Central memory CD8-positive, alpha-beta T cell (primary cell): ENCODE data around the gene THSD4.
"Not testable (repeated sequence)": the region's sequence is repeated elsewhere in the genome, so short reads cannot be mapped to it uniquely, and the experiment has no call there.

Source experiments
- ATAC-seq: fragments of 150-1000 bp; cut with Tn5 transposase; replicated peaks from 2 replicates; pipeline ENCODE4 v1.10.0; 2022; ENCODE audit warnings: mild to moderate bottlenecking, moderate FRiP score, moderate number of reproducible peaks; ENCODE audit not compliant: poor library complexity, severe bottlenecking; ENCODE audit errors: extremely low read depth
- DNase-seq, 2 donors: peaks; one replicate each; pipeline ENCODE4 v3.0.0; 2021; ENCODE audit warnings: low spot score in 2 of 2
- H3K27ac Mint-ChIP-seq: one replicate; pipeline ENCODE4 v1.8.0; 2022; ENCODE audit warnings: low read depth, mild to moderate bottlenecking, moderate library complexity, mixed read lengths
- H3K27me3 Mint-ChIP-seq: one replicate; pipeline ENCODE4 v1.8.0; 2022; ENCODE audit warnings: mixed read lengths
- H3K36me3 Mint-ChIP-seq: one replicate; pipeline ENCODE4 v1.8.0; 2022; ENCODE audit warnings: mild to moderate bottlenecking, moderate library complexity, mixed read lengths; ENCODE audit not compliant: insufficient read depth
- H3K4me1 Mint-ChIP-seq: one replicate; pipeline ENCODE4 v1.8.0; 2022; ENCODE audit warnings: mixed read lengths
- H3K4me3 Mint-ChIP-seq: one replicate; pipeline ENCODE4 v1.8.0; 2022; ENCODE audit warnings: mild to moderate bottlenecking, moderate library complexity, mixed read lengths
- H3K9me3 Mint-ChIP-seq: one replicate; pipeline ENCODE4 v1.8.0; 2022; ENCODE audit warnings: mixed read lengths

The THSD4 gene

DNA sequence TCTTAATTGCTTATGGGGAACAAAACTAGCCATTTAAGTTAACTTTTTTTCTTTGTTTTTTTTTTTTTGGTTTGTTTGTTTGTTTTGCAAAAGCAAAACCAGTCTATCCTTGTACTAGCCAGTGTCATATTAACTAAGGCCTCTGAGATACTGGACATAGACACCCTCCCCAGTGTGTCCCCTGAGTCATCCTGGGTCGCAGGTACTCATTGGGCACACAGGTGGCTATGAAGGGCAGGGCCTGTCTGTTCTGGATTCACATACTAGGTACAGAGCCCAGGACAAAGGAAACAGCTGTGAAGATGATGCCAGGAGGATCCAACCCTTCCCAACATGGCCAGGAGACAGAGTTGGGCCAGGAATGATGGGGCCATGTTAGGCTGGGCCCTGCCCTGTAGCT, 318.1 kb downstream of the THSD4 start:
- Mint-ChIP-seq H3K27me3 (peaks cover 22% of the 10 kb centered on the region), H3K27ac (no peak overlapping the region), H3K36me3 (no peaks in the 10 kb centered on the region), H3K9me3 (no peaks in the 10 kb centered on the region), H3K4me3 (no peak overlapping the region), H3K4me1 (no peaks in the 10 kb centered on the region)
- no peak for ATAC-seq
- DNase-seq = no peak

DNA sequence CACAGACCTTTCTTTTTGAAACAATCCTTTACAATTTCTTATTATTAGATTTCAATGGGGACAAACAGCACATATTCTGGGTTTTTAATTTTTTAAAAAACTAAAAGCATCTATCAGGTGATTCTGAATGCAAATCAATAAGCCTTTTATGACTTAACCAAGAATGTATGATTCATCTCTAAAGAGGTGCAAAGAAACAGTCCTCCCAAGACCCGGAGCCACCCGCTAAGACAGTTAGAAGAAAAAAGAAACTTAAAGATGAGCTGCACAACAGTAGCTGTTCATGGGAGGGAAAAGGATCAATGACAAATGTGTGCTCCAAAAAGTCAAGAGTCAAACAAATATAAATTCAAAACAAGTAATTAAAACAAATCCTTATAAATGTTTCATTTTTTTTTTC, 319.5 kb downstream of the THSD4 start:
- DNase-seq = no peak
- H3K27ac Mint-ChIP-seq = no peak overlapping the region
- no peaks in the 10 kb centered on the region for H3K4me1 Mint-ChIP-seq
- H3K4me3 Mint-ChIP-seq = no peak overlapping the region
- H3K27me3 Mint-ChIP-seq = peaks cover 14% of the 10 kb centered on the region
- no peaks in the 10 kb centered on the region for H3K36me3 Mint-ChIP-seq
- H3K9me3 Mint-ChIP-seq = no peaks in the 10 kb centered on the region
- no peak for ATAC-seq

DNA sequence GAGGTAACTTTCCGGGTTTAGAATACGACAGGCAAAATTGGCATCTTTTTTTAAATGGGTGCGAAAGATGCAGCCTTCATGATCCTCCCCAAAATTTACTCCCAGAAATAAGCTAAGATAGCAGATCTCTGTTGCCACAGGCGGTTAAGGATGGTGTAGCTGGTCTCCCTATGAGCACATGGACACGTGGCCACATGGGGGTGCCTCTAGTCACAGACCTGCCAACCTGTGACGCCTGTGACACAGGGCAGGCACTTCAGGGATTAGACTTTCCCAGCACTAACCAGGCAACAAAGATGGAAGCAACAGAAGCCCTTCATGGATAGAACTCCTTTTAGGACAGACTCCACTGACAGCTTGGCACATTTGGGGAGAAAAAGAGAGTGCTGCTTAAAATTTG, 320.3 kb downstream of the THSD4 start:
- Mint-ChIP-seq H3K4me1 (no peaks in the 10 kb centered on the region), H3K36me3 (no peaks in the 10 kb centered on the region), H3K27ac (no peak overlapping the region), H3K27me3 (peaks cover 14% of the 10 kb centered on the region), H3K9me3 (no peaks in the 10 kb centered on the region), H3K4me3 (no peak overlapping the region)
- no peak for DNase-seq
- ATAC-seq = no peak

DNA sequence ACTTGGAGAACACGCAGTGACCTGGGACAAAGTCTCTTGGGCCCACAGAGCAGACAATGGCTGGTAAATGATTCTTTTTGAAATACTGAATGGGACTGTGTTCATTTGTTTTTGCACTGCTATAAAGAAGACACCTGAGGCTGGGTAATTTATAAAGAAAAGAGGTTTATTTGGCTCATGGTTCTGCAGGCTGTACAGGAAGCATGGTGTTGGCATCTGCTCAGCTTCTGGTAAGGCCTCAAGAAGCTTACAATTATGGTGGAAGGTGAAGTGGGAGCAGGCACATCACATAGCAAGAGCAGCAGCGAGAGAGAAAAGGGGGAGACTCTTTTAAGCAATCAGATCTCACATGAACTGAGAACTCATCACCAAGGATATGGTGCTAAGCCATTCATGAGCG, 321.6 kb downstream of the THSD4 start:
- DNase-seq = no peak
- Mint-ChIP-seq H3K4me1 (no peaks in the 10 kb centered on the region), H3K27ac (no peak overlapping the region), H3K27me3 (peaks cover 14% of the 10 kb centered on the region), H3K9me3 (no peaks in the 10 kb centered on the region), H3K4me3 (no peak overlapping the region), H3K36me3 (peaks cover 1% of the 10 kb centered on the region)
- ATAC-seq = no peak

DNA sequence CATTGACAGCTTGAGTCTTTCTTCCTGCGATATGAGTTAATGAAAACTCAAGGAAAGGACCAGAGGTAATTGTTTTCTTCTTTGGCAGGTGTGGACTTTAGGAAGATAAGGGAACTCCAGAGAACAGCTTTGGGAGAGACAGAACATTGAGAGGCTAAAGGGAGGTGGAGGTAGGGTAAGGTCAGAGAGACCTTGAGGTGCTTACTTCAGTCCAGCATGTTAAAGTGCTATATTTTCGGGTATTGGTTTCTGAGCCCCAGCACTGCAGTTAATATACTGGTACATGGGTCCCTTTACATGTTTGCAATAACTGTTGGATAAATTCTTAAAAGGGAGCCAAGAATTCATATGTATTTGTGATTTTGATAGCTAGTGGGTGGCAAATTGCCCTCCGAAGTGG, 322.1 kb downstream of the THSD4 start:
- no peak for ATAC-seq
- peaks cover 14% of the 10 kb centered on the region for H3K27me3 Mint-ChIP-seq
- H3K36me3 Mint-ChIP-seq = peaks cover 2% of the 10 kb centered on the region
- no peak for DNase-seq
- no peaks in the 10 kb centered on the region for H3K4me1 Mint-ChIP-seq
- H3K4me3 Mint-ChIP-seq = no peak overlapping the region
- H3K27ac Mint-ChIP-seq = no peak overlapping the region
- no peaks in the 10 kb centered on the region for H3K9me3 Mint-ChIP-seq

DNA sequence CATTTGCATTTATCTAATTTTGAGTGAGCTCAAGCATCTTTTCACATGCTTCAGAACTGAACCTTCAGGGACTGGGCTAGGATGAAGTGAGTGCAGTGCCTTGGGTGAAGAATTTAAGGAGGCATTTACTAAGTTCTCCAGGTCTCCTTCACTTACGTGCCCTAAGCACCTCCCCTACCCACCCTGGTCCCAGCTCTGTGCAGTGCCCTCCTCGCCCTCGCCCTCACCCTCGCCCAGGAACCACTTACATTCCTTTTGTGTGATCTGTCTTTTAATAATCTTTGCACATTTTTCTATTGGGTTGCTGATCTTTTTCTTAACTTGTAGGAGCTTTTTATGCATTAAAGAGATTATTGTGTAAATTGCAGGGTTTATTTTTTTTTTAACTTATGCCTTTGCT, 322.6 kb downstream of the THSD4 start:
- Mint-ChIP-seq H3K4me3 (no peak overlapping the region), H3K36me3 (peaks cover 2% of the 10 kb centered on the region), H3K9me3 (no peaks in the 10 kb centered on the region), H3K27me3 (peaks cover 14% of the 10 kb centered on the region), H3K27ac (no peak overlapping the region), H3K4me1 (no peaks in the 10 kb centered on the region)
- DNase-seq (no peak), ATAC-seq (no peak)

DNA sequence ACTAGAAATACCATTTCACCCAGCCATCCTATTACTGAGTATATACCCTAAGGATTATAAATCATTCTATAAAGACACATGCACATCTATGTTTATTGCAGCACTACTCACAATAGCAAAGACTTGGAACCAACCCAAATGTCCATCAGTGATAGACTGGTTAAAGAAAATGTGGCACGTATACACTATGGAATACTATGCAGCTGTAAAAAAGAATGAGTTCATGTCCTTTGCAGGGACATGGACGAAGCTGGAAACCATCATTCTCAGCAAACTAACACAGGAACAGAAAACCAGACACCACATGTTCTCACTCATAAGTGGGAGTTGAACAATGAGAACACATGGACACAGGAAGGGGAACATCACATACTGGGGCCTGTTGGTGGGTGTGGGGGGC, 324.2 kb downstream of the THSD4 start:
- H3K27me3 Mint-ChIP-seq = peaks cover 14% of the 10 kb centered on the region
- not testable (repeated sequence) for DNase-seq, H3K4me1 Mint-ChIP-seq, H3K4me3 Mint-ChIP-seq, H3K27ac Mint-ChIP-seq, ATAC-seq, H3K36me3 Mint-ChIP-seq, H3K9me3 Mint-ChIP-seq

DNA sequence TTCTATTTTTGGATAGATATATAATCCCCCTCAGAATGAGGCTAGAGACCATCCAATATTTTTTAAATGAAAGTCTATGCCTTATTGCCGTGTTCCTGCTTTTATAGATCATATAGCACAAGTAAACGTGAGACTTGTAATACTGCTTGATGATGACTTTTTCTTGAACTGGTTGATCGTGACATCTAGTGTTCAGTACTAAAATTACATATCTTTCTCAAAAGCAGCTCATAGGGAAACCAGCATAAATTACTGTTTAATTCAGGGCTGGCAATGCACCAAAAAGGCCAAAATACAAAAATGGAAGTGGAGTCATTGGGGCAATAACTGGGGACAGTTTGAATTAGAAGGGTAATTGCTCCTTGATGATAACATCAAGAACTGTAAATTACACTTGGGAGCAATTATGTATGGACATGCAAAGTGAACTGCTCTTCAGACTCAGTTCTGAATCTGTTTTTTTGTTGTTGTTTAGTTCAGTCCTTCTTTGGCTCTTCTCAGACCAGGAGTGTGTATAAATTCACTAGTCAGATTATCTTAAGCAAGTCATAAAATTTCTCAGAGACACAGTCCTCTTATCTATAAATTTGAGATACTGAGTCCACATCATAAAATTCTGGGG, 325.3 kb downstream of the THSD4 start:
- Mint-ChIP-seq H3K27me3 (peaks cover 14% of the 10 kb centered on the region), H3K9me3 (no peaks in the 10 kb centered on the region), H3K36me3 (peaks cover 2% of the 10 kb centered on the region), H3K4me3 (no peak overlapping the region), H3K4me1 (no peaks in the 10 kb centered on the region), H3K27ac (no peak overlapping the region)
- no peak for ATAC-seq
- DNase-seq = no peak

DNA sequence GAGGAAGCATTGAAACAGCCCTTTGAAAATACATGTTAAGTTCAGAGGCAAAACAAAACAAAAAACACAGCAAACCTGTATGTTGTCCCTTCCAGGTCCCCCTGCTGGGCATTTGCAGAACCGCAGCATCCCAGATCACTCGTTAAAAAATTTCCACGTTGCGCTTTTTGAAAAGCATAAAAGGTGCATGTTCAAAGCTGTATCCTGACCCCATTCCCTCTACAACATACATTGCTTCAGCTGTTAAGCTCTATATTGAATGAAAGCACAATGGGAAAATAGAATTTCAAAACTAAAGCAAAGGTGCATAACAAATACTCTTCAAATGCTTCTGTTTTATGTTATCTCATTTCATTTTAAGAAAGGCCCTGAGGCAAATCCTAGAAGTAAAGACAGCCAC, 328.3 kb downstream of the THSD4 start:
- Mint-ChIP-seq H3K27ac (no peak overlapping the region), H3K9me3 (no peaks in the 10 kb centered on the region), H3K36me3 (peaks cover 2% of the 10 kb centered on the region), H3K4me3 (no peak overlapping the region), H3K4me1 (no peaks in the 10 kb centered on the region), H3K27me3 (no peaks in the 10 kb centered on the region)
- no peak for DNase-seq
- ATAC-seq = no peak

DNA sequence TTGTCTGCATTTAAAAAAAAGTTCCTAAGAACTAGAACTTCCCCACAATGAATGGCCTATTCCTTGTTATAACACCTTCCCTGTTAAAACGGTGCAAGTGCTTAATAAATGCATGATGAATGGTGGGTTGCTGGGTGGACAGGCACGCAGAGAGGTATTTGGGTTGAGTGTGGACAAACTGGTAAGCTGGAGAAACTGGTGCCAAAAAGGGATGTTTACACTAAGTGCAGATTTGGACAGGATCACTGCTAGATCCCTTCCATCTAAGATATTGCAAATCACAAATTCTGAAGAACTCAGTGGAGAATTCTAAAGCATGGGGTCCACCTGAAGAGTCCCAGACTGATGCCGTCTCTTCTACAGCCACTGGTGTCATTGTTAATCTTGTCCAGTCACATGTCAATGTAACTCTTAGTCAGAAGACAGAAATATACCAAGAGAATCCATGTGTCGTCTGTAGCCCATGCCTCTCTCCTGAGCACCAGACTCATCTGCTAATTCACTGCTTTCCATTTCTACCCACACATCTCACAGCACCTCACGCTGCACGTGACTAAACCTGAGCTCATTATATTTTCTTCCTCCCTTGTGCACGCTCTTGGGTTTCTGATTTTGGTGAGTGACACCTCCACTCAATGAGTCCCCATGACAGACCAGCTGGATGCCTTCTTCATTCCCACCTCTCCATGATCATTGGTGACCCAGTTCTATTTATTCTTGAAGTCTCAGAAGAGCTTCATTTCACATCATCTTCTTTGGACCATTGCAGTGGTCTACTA, 328.9 kb downstream of the THSD4 start:
- DNase-seq = no peak
- no peak for ATAC-seq
- H3K36me3 Mint-ChIP-seq = peaks cover 2% of the 10 kb centered on the region

DNA sequence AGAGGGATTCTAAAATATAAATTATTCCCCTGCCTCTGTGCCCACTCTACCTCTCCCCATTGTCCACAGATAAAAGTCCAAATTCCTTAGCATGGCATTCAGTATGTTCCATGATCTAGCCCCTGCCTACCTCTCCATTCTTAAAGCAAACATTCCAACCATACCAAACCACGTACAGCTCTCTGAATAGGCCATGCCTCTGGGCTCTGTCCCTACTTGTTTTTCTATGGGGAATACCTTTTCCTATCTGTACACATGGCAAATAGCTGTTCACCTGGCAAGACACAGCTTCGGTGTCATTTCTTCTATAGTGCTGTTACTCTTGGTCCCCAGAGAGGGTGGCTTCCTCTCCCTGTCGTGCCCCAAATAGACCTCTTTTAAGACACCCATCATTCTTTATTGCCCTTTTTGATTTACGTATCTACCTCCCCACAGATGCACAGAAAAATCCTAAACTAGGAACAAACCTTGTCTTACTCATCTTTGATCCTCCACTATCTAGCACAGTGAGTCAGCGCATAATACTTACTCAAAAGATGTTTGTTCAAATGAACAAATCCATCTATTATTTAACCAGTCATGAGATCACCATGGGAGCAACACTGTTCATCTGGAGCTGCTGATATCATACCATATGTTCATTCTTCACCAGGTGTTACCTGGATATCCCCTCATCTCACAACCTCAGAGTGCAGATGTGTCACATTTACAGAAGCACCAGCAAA, 329.8 kb downstream of the THSD4 start:
- DNase-seq (no peak), ATAC-seq (no peak)
- Mint-ChIP-seq H3K36me3 (peaks cover 2% of the 10 kb centered on the region), H3K27ac (no peak overlapping the region), H3K4me1 (no peaks in the 10 kb centered on the region), H3K9me3 (no peaks in the 10 kb centered on the region), H3K4me3 (no peak overlapping the region), H3K27me3 (no peaks in the 10 kb centered on the region)

More for the DNA sequence above, 328.9 kb downstream of the THSD4 start:
- no peaks in the 10 kb centered on the region for H3K9me3 Mint-ChIP-seq
- H3K4me3 Mint-ChIP-seq = no peak overlapping the region
- H3K27ac Mint-ChIP-seq = no peak overlapping the region
- no peaks in the 10 kb centered on the region for H3K4me1 Mint-ChIP-seq
- no peaks in the 10 kb centered on the region for H3K27me3 Mint-ChIP-seq

DNA sequence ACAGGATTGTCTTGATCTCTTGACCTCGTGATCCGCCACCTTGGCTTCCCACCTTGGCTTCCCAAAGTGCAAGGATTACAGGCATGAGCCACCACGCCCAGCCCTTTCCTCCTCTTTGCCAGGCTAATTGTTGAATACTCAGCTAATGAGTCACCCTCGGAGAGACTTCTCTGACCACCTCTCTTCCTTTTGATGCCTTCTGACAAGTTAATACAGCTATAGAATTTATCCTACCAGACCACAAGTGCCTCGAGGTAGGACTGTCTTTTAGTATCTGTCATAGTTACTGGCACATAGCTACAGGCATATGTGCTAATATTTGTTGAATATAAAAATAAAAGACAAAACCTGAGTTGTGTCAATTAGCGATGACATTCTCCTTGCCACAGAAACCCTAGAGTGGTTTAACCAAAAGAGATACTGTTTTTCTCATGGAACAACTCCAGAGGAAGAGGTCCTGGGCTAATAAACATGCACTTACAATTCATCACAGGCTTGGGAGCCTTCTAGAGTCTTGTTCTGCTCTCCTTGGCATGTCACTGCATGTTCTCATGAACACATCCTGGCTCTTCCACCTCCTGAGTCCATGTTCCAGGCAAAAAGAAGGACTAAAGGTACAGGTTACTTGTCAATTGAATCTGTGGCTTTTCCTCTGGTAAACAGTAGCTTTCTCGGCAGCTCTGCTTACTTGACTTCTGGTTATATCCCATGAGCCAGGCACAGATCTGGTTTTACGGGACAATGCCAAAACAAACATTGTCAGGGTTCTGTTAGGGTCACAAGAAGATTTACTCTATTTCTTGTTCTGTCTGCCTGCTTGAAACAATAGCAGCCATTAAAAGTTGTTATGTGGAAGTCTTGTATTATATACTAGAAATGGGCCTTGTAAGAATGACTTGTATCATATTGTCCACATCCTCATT, 332.3 kb downstream of the THSD4 start:
- Mint-ChIP-seq H3K9me3 (no peaks in the 10 kb centered on the region), H3K27me3 (peaks cover 9% of the 10 kb centered on the region), H3K27ac (no peak overlapping the region), H3K4me3 (no peak overlapping the region), H3K36me3 (no peaks in the 10 kb centered on the region), H3K4me1 (no peaks in the 10 kb centered on the region)
- DNase-seq (no peak), ATAC-seq (no peak)
